H1 (cell line): Measurements from ENCODE around the gene CFAP53. TPM values are rescaled to one million over a fixed set of nuclear protein-coding genes. Genes with fewer than 3 reads are reported as not detected.

Experiments used
- ATF3 ChIP-seq: IDR thresholded peaks from 2 replicates; pipeline ENCODE4 v1.6.1; 2011; ENCODE audit warnings: low read depth, mild to moderate bottlenecking, low read length; ENCODE audit not compliant: insufficient read depth
- CTCF ChIP-seq, 3 experiments: IDR thresholded peaks; 1 replicate in 2 of 3; 2 replicates in 1 of 3; pipeline versions ENCODE4 v1.5.1 to v1.6.1; 2011; ENCODE audit warnings: low read length in 3 of 3, mild to moderate bottlenecking in 3 of 3, inconsistent platforms in 2 of 3, low read depth in 1 of 3, moderate library complexity in 1 of 3; ENCODE audit not compliant: insufficient read depth in 1 of 3; ENCODE audit errors: control extremely low read depth in 1 of 3
- SIN3A ChIP-seq, 2 experiments: IDR thresholded peaks in 1 of 2; conservative IDR thresholded peaks in 1 of 2; 2 replicates each; pipeline ENCODE4 v1.6.1; 2011 to 2012; ENCODE audit warnings: low read length in 2 of 2, improper control_type of control experiment in 1 of 2, low read depth in 1 of 2, mild to moderate bottlenecking in 1 of 2
- SIRT6 ChIP-seq: IDR thresholded peaks from one replicate; pipeline ENCODE4 v1.7.1; 2012; ENCODE audit warnings: low read length, inconsistent platforms
- YY1 ChIP-seq: IDR thresholded peaks from 2 replicates; pipeline ENCODE4 v1.6.1; 2011; ENCODE audit warnings: low read depth, mild to moderate bottlenecking, low read length
- polyA plus RNA-seq, 7 experiments: library from polyadenylated mRNA; depleted of rRNA in 3 of 7; stranded (reverse) in 5 of 7; unstranded in 2 of 7; fragments of >200 nt in 5 of 7; fragments of 200-250 nt in 2 of 7; gene quantifications; 1 replicate in 5 of 7; 2 replicates in 1 of 7; 4 replicates in 1 of 7; pipeline versions ENCODE4 v1.2.1 to v1.2.3, GENCODE V29; 2011 to 2013; ENCODE audit warnings: missing spikeins in 2 of 7, mixed read lengths in 2 of 7
- total RNA-seq: library from RNA; stranded (reverse); fragmentation: NEBNext Ultra II Directional; extraction: Animal tissue kit (Norgen Biotek cat#: 25700); gene quantifications from 2 replicates; pipeline ENCODE4 v1.2.1, GENCODE V29; 2021

CFAP53 gene
- total and polyA plus RNA-seq, 2 of the 8 experiments (the other 6 are each of a cell fraction or from before 2014, with no cell fraction given): 0.08 to 0.30 TPM

GRCh38 chr18:50182511-50182910 is 83.8 kb downstream of the CFAP53 start (continued):
- no peak for TF ChIP-seq ATF3
- TF ChIP-seq YY1: no peak
- no peak for TF ChIP-seq CTCF (IDR thresholded peaks at IDR 0.05; ENCODE audit: control extremely low read depth in 1 of 3, insufficient read depth in 1 of 3, low read depth in 1 of 3, low read length in 3 of 3)
- no peak for TF ChIP-seq SIRT6
- TF ChIP-seq SIN3A (conservative IDR thresholded peaks at IDR 0.05 in 1 of 2, IDR thresholded peaks at IDR 0.05 in 1 of 2; ENCODE audit: low read depth in 1 of 2, low read length in 2 of 2): no peak
- TF ChIP-seq, all 59 proteins: peak for 0
